ENCODE data around the gene CCNDBP1.
A peak's percentile ranks its signal among the peaks of the same experiment; 100 is the strongest.

DNA sequence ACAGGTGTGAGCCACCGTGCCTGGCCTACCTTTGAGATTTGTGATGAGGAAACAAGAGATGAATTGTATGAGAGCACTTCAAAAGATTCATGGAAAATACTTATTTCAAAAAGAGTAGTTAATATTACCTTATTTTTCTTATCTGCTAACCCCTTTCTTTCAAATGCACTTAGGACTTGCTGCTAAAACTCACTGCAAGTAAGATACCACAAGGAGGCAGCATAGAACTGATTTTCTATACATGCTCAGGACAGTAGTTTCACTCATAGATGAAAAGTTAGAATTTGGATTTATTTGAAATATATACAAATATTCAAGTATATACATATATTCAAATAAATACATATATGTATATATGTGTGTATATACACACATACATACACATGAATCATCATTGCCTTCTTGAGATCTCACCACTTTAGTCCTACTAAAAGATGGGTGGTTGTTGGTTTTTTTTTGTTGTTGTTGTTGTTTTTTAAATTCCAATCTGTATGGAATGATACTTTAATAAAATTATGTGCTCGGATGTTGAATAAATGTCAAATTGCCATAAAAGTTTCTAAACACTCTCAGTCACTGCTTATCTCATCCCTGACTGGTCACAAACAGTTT is 2.4 kb downstream of the CCNDBP1 start:
- TF ChIP-seq CTCF (IDR thresholded peaks at IDR 0.05) (peak in 4 of 6 experiments; percentile 38 to 59 (median 52)), POLR2A (IDR thresholded peaks at IDR 0.05) (no peak)
